Measurements from ENCODE around the gene COX7A2. TPM values are rescaled to one million over a fixed set of nuclear protein-coding genes. Genes with fewer than 3 reads are reported as not detected.

COX7A2 gene
- total and polyA plus RNA-seq, 2 of the 4 experiments (the other 2 are of a cell fraction) = 174 to 776 TPM

GRCh38 chr6:75249837-75250236 is 6.2 kb upstream of the COX7A2 start:
- in situ Hi-C loops (cut with MboI; ENCODE audit: low sequenced_read_pairs) (no loop called here), dilution Hi-C loops (cut with HindIII; ENCODE audit: low sequenced_read_pairs, unreplicated experiment) (no loop called here)
- BruUV-seq (replicated peaks) = no TSS peak

More at GRCh38 chr6:75249837-75250236, 6.2 kb upstream of the COX7A2 start:
- no peak overlapping the region for H2AK9ac ChIP-seq (replicated peaks; ENCODE audit: low read depth, low read length, poor library complexity)
- no peak overlapping the region for H3K27ac ChIP-seq (ENCODE audit: insufficient read depth, low read length)
- no peak overlapping the region for H3K9ac ChIP-seq (ENCODE audit: low read depth, low read length)
- DNase-seq (no peak), ATAC-seq (ENCODE audit: low read depth) (no peak)
- H3K79me1 ChIP-seq (ENCODE audit: low read depth in 1 of 2, low read length in 2 of 2) = peaks cover 7 to 12% of the 10 kb centered on the region in 2 experiments; a peak in 3 of 4 replicates
- no peaks in the 10 kb centered on the region for H3K9me3 ChIP-seq (ENCODE audit: control insufficient read depth, insufficient read depth, low read length)
- H3K9me1 ChIP-seq (ENCODE audit: insufficient read depth, low read length) = no peaks in the 10 kb centered on the region; the same call in 1 of the 2 replicates
- H3K14ac ChIP-seq (replicated peaks; ENCODE audit: low read depth, low read length) = no peak overlapping the region
- H3K18ac ChIP-seq (ENCODE audit: low read depth, low read length) = no peak overlapping the region
- TF ChIP-seq BHLHE40 (IDR thresholded peaks at IDR 0.05; ENCODE audit: low read depth, low read length) (no peak), CEBPB (IDR thresholded peaks at IDR 0.05; ENCODE audit: low read depth, low read length) (no peak), CHD1 (IDR thresholded peaks at IDR 0.05; ENCODE audit: low read depth, low read length) (no peak), MAFK (IDR thresholded peaks at IDR 0.05; ENCODE audit: low read depth, low read length) (no peak), FOS (IDR thresholded peaks at IDR 0.05; ENCODE audit: low read depth, low read length) (no peak), POLR2A (IDR thresholded peaks at IDR 0.05; ENCODE audit: low read depth, low read length) (no peak), RCOR1 (IDR thresholded peaks at IDR 0.05; ENCODE audit: insufficient replicate concordance, low read length) (no peak), NFE2L2 (IDR thresholded peaks at IDR 0.05; ENCODE audit: low read depth, low read length) (no peak), MXI1 (IDR thresholded peaks at IDR 0.05; ENCODE audit: borderline replicate concordance, low read depth, low read length) (no peak)
- H3K4ac ChIP-seq (ENCODE audit: low read depth, low read length) = no peak overlapping the region
- intact Hi-C loops (cut with micrococcal nuclease) = no loop called here
- no peak overlapping the region for H2BK15ac ChIP-seq (ENCODE audit: low read depth, low read length)
- no peak overlapping the region for H3K4me3 ChIP-seq (ENCODE audit: insufficient read depth, low read depth, low read length)
- H4K91ac ChIP-seq (ENCODE audit: insufficient read depth, low read depth, low read length) = no peak overlapping the region
- H2AFZ ChIP-seq (replicated peaks; ENCODE audit: low read length, poor library complexity) = no peak overlapping the region
- no peak overlapping the region for H3K23ac ChIP-seq (ENCODE audit: low read depth, low read length)
- no peak overlapping the region for H2AK5ac ChIP-seq (ENCODE audit: low read depth, low read length)
- H3K36me3 ChIP-seq (ENCODE audit: control insufficient read depth, insufficient read depth, low read length) = peaks cover 9% of the 10 kb centered on the region
- no peak overlapping the region for H4K8ac ChIP-seq (ENCODE audit: low read depth in 2 of 2, low read length in 2 of 2)
- no peak overlapping the region for H3K4me2 ChIP-seq (ENCODE audit: low read depth, low read length)
- H2BK20ac ChIP-seq (ENCODE audit: low read depth, low read length) = no peak overlapping the region
- H3K4me1 ChIP-seq (ENCODE audit: control insufficient read depth, insufficient read depth, low read length) = no peaks in the 10 kb centered on the region
- H4K20me1 ChIP-seq (ENCODE audit: insufficient read depth, low read length) = no peaks in the 10 kb centered on the region
- no peak overlapping the region for H3K56ac ChIP-seq (ENCODE audit: extremely low read depth, insufficient read depth, low read length)
- H2BK120ac ChIP-seq (ENCODE audit: low read depth, low read length) = no peak overlapping the region
- H4K5ac ChIP-seq (ENCODE audit: low read depth, low read length) = no peak overlapping the region
- ChIA-PET CTCF (no interaction called here), POLR2A (ENCODE audit: unreplicated experiment) (no interaction called here)
- no peaks in the 10 kb centered on the region for H3K27me3 ChIP-seq (ENCODE audit: control insufficient read depth, insufficient read depth, low read length)
- H2BK5ac ChIP-seq (ENCODE audit: low read depth, low read length, poor library complexity, severe bottlenecking) = no peak overlapping the region
